MM.1S (cell line): ENCODE results near the gene OR10W1.

ENCODE experiments used
- EZH2 ChIP-seq: fragments of 300-600 bp; sonication (generic); optimal IDR thresholded peaks from 2 replicates; pipeline ENCODE3; 2017; ENCODE audit warnings: low read depth, mild to moderate bottlenecking, antibody characterized with exemption, low read length, mixed read lengths
- EZH2phosphoT487 ChIP-seq: fragments of 300-600 bp; sonication (generic); IDR thresholded peaks from 2 replicates; pipeline ENCODE4 v1.6.1; 2018; ENCODE audit warnings: antibody characterized with exemption, low read length
- TF ChIP-seq, protein P1 (sequence below): fragments of 300-600 bp; sonication (generic); IDR thresholded peaks from 2 replicates; pipeline ENCODE4 v1.5.1; 2016; ENCODE audit warnings: antibody characterized with exemption, low read length, mixed read lengths

DNA sequence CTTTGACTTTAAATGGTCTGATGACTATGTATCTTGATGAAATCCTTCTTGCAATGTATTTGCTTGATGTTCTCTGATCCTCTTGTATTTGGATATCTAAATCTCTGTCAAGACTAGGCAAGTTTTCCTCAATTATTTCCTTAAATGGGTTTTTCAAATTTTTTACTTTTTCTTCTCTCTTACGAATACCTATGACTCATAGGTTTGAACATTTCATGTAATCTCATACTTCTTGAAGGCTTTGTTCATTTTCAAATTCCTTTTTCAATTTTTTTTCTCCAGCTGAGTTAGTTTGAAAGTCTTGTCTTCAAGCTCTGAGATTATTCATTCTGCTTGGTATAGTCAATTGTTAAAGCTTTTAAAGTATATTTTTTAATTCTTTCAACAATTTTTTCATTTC lies 13.1 kb downstream of the OR10W1 start:
- TF ChIP-seq EZH2 (no peak), EZH2phosphoT487 (no peak)
- TF ChIP-seq, protein P1, sequence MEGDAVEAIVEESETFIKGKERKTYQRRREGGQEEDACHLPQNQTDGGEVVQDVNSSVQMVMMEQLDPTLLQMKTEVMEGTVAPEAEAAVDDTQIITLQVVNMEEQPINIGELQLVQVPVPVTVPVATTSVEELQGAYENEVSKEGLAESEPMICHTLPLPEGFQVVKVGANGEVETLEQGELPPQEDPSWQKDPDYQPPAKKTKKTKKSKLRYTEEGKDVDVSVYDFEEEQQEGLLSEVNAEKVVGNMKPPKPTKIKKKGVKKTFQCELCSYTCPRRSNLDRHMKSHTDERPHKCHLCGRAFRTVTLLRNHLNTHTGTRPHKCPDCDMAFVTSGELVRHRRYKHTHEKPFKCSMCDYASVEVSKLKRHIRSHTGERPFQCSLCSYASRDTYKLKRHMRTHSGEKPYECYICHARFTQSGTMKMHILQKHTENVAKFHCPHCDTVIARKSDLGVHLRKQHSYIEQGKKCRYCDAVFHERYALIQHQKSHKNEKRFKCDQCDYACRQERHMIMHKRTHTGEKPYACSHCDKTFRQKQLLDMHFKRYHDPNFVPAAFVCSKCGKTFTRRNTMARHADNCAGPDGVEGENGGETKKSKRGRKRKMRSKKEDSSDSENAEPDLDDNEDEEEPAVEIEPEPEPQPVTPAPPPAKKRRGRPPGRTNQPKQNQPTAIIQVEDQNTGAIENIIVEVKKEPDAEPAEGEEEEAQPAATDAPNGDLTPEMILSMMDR = no peak
